HEK293 (cell line): ENCODE results near the gene ADAMTS9.

ENCODE experiments used
- CTCF ChIA-PET: fragments of 350-600 bp; formaldehyde crosslinking; extraction: SDS; loops from one replicate; lab custom pipeline; 2021; ENCODE audit warnings: antibody characterized with exemption; lab: Yijun Ruan, JAX
- POLR2A ChIA-PET: fragments of 300-600 bp; formaldehyde crosslinking; extraction: SDS; loops from one replicate; lab custom pipeline; 2020; ENCODE audit warnings: antibody characterized with exemption, inconsistent platforms; lab: Yijun Ruan, JAX
- H3K27ac ChIP-seq: fragments of 200-500 bp; sonication (Bioruptor generic); 2 replicates; pipeline ENCODE4 v1.5.1; 2014; ENCODE audit warnings: low read depth, low read length, control low read depth, inconsistent platforms; ENCODE audit errors: extremely low read depth
- H3K36me3 ChIP-seq, 2 experiments: fragments of 200-500 bp in 1 of 2; sonication (Bioruptor generic) in 1 of 2; 1 replicate in 1 of 2; 2 replicates in 1 of 2; pipeline ENCODE4 v1.5.1; 2014 to 2017; ENCODE audit warnings: inconsistent platforms in 2 of 2, low read length in 2 of 2; ENCODE audit not compliant: control insufficient read depth in 2 of 2, insufficient read depth in 1 of 2
- H3K4me1 ChIP-seq: fragments of 200-500 bp; sonication (Bioruptor generic); 2 replicates; pipeline ENCODE4 v1.5.1; 2014; ENCODE audit warnings: mild to moderate bottlenecking, low read length, inconsistent platforms; ENCODE audit not compliant: control insufficient read depth, insufficient read depth
- H3K4me3 ChIP-seq: 2 replicates; pipeline ENCODE4 v1.5.1; 2011; ENCODE audit warnings: low read depth, mild to moderate bottlenecking, control low read depth, low read length, moderate library complexity
- H3K9me3 ChIP-seq: fragments of 200-500 bp; sonication (Bioruptor generic); 2 replicates; pipeline ENCODE4 v1.5.1; 2014; ENCODE audit warnings: low read depth, low read length, inconsistent platforms; ENCODE audit not compliant: control insufficient read depth, insufficient read depth
- AEBP2 ChIP-seq: fragments of 450-650 bp; formaldehyde crosslinking; IDR thresholded peaks from 2 replicates; pipeline ENCODE4 v1.5.1; 2016; ENCODE audit warnings: missing biosample characterization, missing genetic modification characterization, borderline replicate concordance
- GLIS1 ChIP-seq: fragments of 450-650 bp; formaldehyde crosslinking; IDR thresholded peaks from 2 replicates; pipeline ENCODE4 v1.5.1; 2016; ENCODE audit warnings: missing biosample characterization, missing genetic modification characterization
- HOXA7 ChIP-seq: sonication (generic); formaldehyde crosslinking; IDR thresholded peaks from 2 replicates; pipeline ENCODE4 v1.8.1; 2022; ENCODE audit warnings: missing genetic modification reagents, borderline replicate concordance
- KLF7 ChIP-seq: fragments of 450-650 bp; formaldehyde crosslinking; IDR thresholded peaks from 2 replicates; pipeline ENCODE4 v1.5.1; 2016; ENCODE audit warnings: missing biosample characterization, missing genetic modification characterization, borderline replicate concordance
- SCRT1 ChIP-seq: fragments of 450-650 bp; formaldehyde crosslinking; IDR thresholded peaks from 2 replicates; pipeline ENCODE4 v1.5.1; 2016; ENCODE audit warnings: missing biosample characterization, missing genetic modification characterization, borderline replicate concordance
- SP7 ChIP-seq: fragments of 450-650 bp; formaldehyde crosslinking; IDR thresholded peaks from 2 replicates; pipeline ENCODE4 v1.5.1; 2016; ENCODE audit warnings: missing biosample characterization, missing genetic modification characterization
- ZBTB11 ChIP-seq: fragments of 450-650 bp; formaldehyde crosslinking; conservative IDR thresholded peaks from 2 replicates; pipeline ENCODE4 v1.5.1; 2016; ENCODE audit warnings: low read depth, missing biosample characterization, missing genetic modification characterization
- ZBTB20 ChIP-seq: fragments of 450-650 bp; formaldehyde crosslinking; IDR thresholded peaks from 2 replicates; pipeline ENCODE4 v1.5.1; 2016; ENCODE audit warnings: missing biosample characterization, missing genetic modification characterization
- ZFHX2 ChIP-seq: fragments of 450-650 bp; formaldehyde crosslinking; conservative IDR thresholded peaks from 2 replicates; pipeline ENCODE4 v1.5.1; 2016; ENCODE audit warnings: missing biosample characterization, missing genetic modification characterization
- ZFP69B ChIP-seq: fragments of 450-650 bp; formaldehyde crosslinking; IDR thresholded peaks from 2 replicates; pipeline ENCODE4 v1.5.1; 2016; ENCODE audit warnings: missing biosample characterization, missing genetic modification characterization
- ZIC2 ChIP-seq: fragments of 450-650 bp; formaldehyde crosslinking; IDR thresholded peaks from 2 replicates; pipeline ENCODE4 v1.5.1; 2016; ENCODE audit warnings: missing biosample characterization, missing genetic modification characterization
- ZNF121 ChIP-seq: fragments of 450-650 bp; formaldehyde crosslinking; IDR thresholded peaks from 2 replicates; pipeline ENCODE4 v1.5.1; 2016; ENCODE audit warnings: missing biosample characterization, missing genetic modification characterization
- ZNF132 ChIP-seq: fragments of 450-650 bp; formaldehyde crosslinking; IDR thresholded peaks from 2 replicates; pipeline ENCODE4 v1.5.1; 2017; ENCODE audit warnings: missing biosample characterization, missing genetic modification characterization, borderline replicate concordance
- ZNF133 ChIP-seq: fragments of 450-650 bp; formaldehyde crosslinking; IDR thresholded peaks from 2 replicates; pipeline ENCODE4 v1.5.1; 2016; ENCODE audit warnings: missing biosample characterization, missing genetic modification characterization
- ZNF202 ChIP-seq: fragments of 450-650 bp; formaldehyde crosslinking; IDR thresholded peaks from 2 replicates; pipeline ENCODE4 v1.5.1; 2016; ENCODE audit warnings: missing biosample characterization, missing genetic modification characterization, borderline replicate concordance
- ZNF354C ChIP-seq: fragments of 450-650 bp; formaldehyde crosslinking; IDR thresholded peaks from 2 replicates; pipeline ENCODE4 v1.5.1; 2016; ENCODE audit warnings: missing biosample characterization, missing genetic modification characterization, low read depth, borderline replicate concordance
- ZNF529 ChIP-seq: fragments of 450-650 bp; formaldehyde crosslinking; IDR thresholded peaks from 2 replicates; pipeline ENCODE4 v1.5.1; 2017; ENCODE audit warnings: missing genetic modification characterization, missing biosample characterization; ENCODE audit not compliant: insufficient replicate concordance
- ZNF623 ChIP-seq: fragments of 450-650 bp; formaldehyde crosslinking; IDR thresholded peaks from 2 replicates; pipeline ENCODE4 v1.5.1; 2016; ENCODE audit warnings: missing biosample characterization, missing genetic modification characterization
- ZNF660 ChIP-seq: fragments of 450-650 bp; IDR thresholded peaks from 2 replicates; pipeline ENCODE4 v1.5.1; 2018; ENCODE audit warnings: missing biosample characterization, mild to moderate bottlenecking, missing genetic modification characterization
- ZNF664 ChIP-seq: fragments of 450-650 bp; formaldehyde crosslinking; IDR thresholded peaks from 2 replicates; pipeline ENCODE4 v1.5.1; 2016; ENCODE audit warnings: missing biosample characterization, missing genetic modification characterization
- ZNF701 ChIP-seq: fragments of 450-650 bp; formaldehyde crosslinking; IDR thresholded peaks from 2 replicates; pipeline ENCODE4 v1.5.1; 2016; ENCODE audit warnings: missing biosample characterization, missing genetic modification characterization
- ZNF76 ChIP-seq: fragments of 450-650 bp; formaldehyde crosslinking; IDR thresholded peaks from 2 replicates; pipeline ENCODE4; 2016; ENCODE audit warnings: low read depth, missing biosample characterization, missing genetic modification characterization, borderline replicate concordance
- ZNF843 ChIP-seq: fragments of 450-650 bp; formaldehyde crosslinking; IDR thresholded peaks from 2 replicates; pipeline ENCODE4 v1.5.1; 2016; ENCODE audit warnings: missing biosample characterization, missing genetic modification characterization
- TF ChIP-seq, protein P1 (sequence below): fragments of 450-650 bp; formaldehyde crosslinking; IDR thresholded peaks from 2 replicates; pipeline ENCODE4 v1.5.1; 2016; ENCODE audit warnings: missing biosample characterization, missing genetic modification characterization
- TF ChIP-seq, protein P2 (sequence below): fragments of 450-650 bp; formaldehyde crosslinking; IDR thresholded peaks from 2 replicates; pipeline ENCODE4 v1.5.1; 2016; ENCODE audit warnings: missing biosample characterization, missing genetic modification characterization
- TF ChIP-seq, protein P3 (sequence below): fragments of 450-650 bp; formaldehyde crosslinking; IDR thresholded peaks from 2 replicates; pipeline ENCODE4; 2016; ENCODE audit warnings: missing biosample characterization, missing genetic modification characterization

ADAMTS9 gene

GRCh38 chr3:64686446-64686908 lies 1.3 kb downstream of the ADAMTS9 start (continued):
- TF ChIP-seq ZNF121 (no peak), ZFP69B (tag by site-specific recombination) (no peak), ZNF202 (tag by site-specific recombination) (no peak), SCRT1 (no peak), ZNF529 (tag by site-specific recombination) (no peak), HOXA7 (CRISPR knock-in tag) (no peak)

DNA sequence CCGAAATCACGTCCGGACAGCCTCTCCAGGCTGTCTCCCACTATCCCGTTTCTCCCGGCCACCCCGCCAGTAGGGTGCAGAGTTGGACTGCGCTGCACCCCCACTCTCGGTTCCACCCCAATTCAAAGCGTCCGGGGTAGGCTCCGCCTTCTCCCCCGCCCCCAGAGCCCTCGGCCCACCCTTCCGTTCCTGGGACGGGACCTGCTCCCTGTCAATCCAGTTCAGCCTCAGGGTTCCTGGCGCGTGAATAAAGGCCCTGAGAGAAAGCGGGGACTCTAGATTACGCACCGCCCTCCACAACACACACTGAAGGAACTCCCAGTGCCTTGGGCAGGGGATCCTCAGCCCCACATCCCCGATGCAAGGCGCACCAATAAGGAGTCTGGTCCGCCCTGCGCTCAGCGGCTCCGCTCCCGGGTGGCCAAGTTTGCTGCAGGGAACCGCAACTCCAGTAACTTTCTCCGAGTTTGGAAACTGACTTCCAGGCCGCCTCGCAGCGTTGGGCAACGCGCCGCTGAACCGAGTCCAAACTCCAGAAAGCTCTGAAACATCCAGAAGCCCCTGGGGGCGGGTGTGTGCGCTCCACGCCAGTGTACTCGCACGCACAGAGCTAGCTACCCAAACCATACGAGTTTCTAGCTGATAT lies 1.9 kb downstream of the ADAMTS9 start:
- ChIA-PET POLR2A (no interaction called here), CTCF (interaction anchor here (0.6 kb wide), 1 partner anchor 39 kb away, joined by 3 read pairs; no protein-coding TSS in a partner anchor)
- Histone ChIP-seq H3K9me3 (no peaks in the 10 kb centered on the region), H3K27ac (peak overlapping the region; percentile 59; the same call in 1 of the 2 replicates), H3K36me3 (peaks cover 0 to under 1% of the 10 kb centered on the region in 2 experiments; a peak in 1 of 3 replicates), H3K4me1 (no peaks in the 10 kb centered on the region), H3K4me3 (peak overlapping the region; percentile 55)
- TF ChIP-seq ZBTB11 (no peak), KLF7 (tag by site-specific recombination) (no peak; the same call in 1 of the 2 replicates), AEBP2 (no peak), ZBTB20 (tag by site-specific recombination) (peak; percentile 98), SCRT1 (no peak), ZNF660 (no peak), ZNF843 (no peak), GLIS1 (peak; percentile 35; the same call in 1 of the 2 replicates), ZNF133 (tag by site-specific recombination) (no peak), ZNF664 (tag by site-specific recombination) (no peak), ZNF76 (tag by site-specific recombination) (no peak), ZNF623 (tag by site-specific recombination) (no peak; the same call in 1 of the 2 replicates), ZNF354C (tag by site-specific recombination) (no peak), ZNF132 (tag by site-specific recombination) (no peak), ZNF701 (tag by site-specific recombination) (no peak), ZIC2 (no peak), SP7 (tag by site-specific recombination) (peak; percentile 19), ZFHX2 (peak; percentile 18; the same call in 1 of the 2 replicates)
- TF ChIP-seq, protein P1, sequence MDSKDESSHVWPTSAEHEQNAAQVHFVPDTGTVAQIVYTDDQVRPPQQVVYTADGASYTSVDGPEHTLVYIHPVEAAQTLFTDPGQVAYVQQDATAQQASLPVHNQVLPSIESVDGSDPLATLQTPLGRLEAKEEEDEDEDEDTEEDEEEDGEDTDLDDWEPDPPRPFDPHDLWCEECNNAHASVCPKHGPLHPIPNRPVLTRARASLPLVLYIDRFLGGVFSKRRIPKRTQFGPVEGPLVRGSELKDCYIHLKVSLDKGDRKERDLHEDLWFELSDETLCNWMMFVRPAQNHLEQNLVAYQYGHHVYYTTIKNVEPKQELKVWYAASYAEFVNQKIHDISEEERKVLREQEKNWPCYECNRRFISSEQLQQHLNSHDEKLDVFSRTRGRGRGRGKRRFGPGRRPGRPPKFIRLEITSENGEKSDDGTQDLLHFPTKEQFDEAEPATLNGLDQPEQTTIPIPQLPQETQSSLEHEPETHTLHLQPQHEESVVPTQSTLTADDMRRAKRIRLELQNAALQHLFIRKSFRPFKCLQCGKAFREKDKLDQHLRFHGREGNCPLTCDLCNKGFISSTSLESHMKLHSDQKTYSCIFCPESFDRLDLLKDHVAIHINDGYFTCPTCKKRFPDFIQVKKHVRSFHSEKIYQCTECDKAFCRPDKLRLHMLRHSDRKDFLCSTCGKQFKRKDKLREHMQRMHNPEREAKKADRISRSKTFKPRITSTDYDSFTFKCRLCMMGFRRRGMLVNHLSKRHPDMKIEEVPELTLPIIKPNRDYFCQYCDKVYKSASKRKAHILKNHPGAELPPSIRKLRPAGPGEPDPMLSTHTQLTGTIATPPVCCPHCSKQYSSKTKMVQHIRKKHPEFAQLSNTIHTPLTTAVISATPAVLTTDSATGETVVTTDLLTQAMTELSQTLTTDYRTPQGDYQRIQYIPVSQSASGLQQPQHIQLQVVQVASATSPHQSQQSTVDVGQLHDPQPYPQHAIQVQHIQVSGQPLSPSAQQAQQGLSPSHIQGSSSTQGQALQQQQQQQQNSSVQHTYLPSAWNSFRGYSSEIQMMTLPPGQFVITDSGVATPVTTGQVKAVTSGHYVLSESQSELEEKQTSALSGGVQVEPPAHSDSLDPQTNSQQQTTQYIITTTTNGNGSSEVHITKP, result peak; percentile 95
- TF ChIP-seq, protein P2, sequence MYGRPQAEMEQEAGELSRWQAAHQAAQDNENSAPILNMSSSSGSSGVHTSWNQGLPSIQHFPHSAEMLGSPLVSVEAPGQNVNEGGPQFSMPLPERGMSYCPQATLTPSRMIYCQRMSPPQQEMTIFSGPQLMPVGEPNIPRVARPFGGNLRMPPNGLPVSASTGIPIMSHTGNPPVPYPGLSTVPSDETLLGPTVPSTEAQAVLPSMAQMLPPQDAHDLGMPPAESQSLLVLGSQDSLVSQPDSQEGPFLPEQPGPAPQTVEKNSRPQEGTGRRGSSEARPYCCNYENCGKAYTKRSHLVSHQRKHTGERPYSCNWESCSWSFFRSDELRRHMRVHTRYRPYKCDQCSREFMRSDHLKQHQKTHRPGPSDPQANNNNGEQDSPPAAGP (tag by site-specific recombination), result 0 out of 2 replicates have a peak, but pooled peaks have one; percentile 5
- TF ChIP-seq, protein P3, sequence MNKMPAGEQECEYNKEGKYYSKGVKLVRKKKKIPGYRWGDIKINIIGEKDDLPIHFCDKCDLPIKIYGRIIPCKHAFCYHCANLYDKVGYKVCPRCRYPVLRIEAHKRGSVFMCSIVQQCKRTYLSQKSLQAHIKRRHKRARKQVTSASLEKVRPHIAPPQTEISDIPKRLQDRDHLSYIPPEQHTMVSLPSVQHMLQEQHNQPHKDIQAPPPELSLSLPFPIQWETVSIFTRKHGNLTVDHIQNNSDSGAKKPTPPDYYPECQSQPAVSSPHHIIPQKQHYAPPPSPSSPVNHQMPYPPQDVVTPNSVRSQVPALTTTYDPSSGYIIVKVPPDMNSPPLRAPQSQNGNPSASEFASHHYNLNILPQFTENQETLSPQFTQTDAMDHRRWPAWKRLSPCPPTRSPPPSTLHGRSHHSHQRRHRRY (tag by site-specific recombination), result no peak
